ENCODE measurements around the gene ALOX12B. TPM values are rescaled to one million over a fixed set of nuclear protein-coding genes. Genes with fewer than 3 reads are reported as not detected.
"Not testable (repeated sequence)": the region's sequence is repeated elsewhere in the genome, so short reads cannot be mapped to it uniquely, and the experiment has no call there.

Gene ALOX12B
- total RNA-seq, 1 donor = not detected

DNA sequence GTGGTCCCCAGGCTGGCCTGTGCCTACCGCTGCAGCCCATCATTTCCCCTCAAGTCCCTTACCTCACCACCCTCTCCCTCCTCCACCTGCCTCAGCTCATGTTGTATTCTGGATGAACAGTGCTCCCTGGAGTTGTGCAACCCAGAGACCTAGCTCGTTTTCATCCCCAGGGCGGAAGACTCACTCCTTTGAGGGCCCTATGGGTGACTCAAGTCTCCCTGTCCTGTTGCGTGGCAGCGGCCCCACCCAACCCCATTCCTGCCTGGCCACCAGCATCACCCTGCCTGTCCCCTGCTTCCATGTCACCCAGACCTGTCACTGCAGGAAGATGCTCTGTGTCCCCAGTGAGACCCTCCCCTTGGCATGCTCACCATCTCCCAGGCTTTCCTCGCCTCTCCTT is 3.3 kb downstream of the ALOX12B start:
- H3K4me3 ChIP-seq (ENCODE audit: low read depth, low read length) = no peak overlapping the region
- TF ChIP-seq, protein P1, sequence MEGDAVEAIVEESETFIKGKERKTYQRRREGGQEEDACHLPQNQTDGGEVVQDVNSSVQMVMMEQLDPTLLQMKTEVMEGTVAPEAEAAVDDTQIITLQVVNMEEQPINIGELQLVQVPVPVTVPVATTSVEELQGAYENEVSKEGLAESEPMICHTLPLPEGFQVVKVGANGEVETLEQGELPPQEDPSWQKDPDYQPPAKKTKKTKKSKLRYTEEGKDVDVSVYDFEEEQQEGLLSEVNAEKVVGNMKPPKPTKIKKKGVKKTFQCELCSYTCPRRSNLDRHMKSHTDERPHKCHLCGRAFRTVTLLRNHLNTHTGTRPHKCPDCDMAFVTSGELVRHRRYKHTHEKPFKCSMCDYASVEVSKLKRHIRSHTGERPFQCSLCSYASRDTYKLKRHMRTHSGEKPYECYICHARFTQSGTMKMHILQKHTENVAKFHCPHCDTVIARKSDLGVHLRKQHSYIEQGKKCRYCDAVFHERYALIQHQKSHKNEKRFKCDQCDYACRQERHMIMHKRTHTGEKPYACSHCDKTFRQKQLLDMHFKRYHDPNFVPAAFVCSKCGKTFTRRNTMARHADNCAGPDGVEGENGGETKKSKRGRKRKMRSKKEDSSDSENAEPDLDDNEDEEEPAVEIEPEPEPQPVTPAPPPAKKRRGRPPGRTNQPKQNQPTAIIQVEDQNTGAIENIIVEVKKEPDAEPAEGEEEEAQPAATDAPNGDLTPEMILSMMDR (IDR thresholded peaks at IDR 0.05; ENCODE audit: insufficient read depth, low read depth, low read length) = no peak
- no peak for DNase-seq (ENCODE audit: low read depth)

DNA sequence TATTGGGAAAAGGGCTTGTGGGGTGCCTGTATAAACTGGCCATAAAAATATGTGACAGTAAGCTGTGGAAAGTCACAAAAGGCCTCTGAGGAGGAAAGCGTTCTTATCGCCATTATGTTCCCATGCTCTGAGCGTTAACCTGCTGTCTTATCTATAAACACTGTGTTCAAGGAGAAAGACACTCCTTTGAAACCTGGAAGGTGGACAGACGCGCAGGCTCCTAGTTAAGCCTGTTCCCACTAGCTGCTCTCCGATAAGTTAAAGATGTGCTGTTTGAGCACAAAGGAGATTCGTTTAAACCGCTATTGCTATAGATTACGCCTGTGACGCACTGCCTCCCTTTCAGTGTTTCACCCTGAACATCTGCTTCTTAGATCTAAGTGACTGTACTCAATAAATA is 5.2 kb downstream of the ALOX12B start:
- DNase-seq (ENCODE audit: low read depth) = no peak
- TF ChIP-seq, protein P1 (IDR thresholded peaks at IDR 0.05; ENCODE audit: insufficient read depth, low read depth, low read length) = no peak
- no peak overlapping the region for H3K4me3 ChIP-seq (ENCODE audit: low read depth, low read length)

DNA sequence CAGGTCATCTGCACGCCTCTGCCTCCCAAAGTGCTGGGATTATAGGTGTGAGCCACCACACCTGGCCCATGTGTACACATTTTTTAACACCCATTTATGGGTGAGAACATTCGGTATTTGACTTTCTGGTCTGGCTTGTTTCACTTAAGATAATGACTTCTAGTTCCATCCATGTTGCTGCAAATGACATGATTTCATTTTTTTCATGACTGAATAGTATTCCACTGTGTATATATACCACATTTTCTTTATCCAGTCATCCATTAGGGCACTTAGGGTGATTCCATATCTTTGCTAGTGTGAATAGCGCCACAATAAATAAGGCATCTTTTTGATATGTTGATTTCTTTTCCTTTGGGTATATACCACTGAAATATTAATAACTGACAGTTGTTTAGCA is 5.6 kb downstream of the ALOX12B start:
- no peak for DNase-seq (ENCODE audit: low read depth)
- H3K4me3 ChIP-seq (ENCODE audit: low read depth, low read length) = no peak overlapping the region
- TF ChIP-seq, protein P1 (IDR thresholded peaks at IDR 0.05; ENCODE audit: insufficient read depth, low read depth, low read length) = no peak

DNA sequence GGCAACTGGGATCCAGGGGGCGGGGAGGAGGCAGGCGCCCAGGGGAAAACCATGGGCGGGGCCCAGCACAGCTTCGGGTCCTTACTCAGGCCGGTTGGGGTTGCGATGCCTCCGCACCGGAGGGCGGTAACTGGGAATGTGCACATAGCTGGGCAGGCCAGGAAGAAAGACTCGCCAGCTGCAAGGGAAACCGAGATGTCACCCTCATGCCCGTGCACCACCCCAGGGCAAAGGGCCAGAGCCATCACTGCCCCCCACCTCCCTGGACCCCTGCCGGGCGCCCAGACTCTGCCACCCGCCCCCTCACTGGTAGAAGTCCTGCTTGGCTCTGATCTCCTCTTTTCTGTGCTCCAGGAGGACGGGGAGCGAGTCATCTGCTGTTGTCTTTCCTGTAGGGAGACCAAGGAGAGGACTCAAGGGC is 6.7 kb downstream of the ALOX12B start:
- no peak overlapping the region for H3K4me3 ChIP-seq (ENCODE audit: low read depth, low read length)
- TF ChIP-seq, protein P1 (IDR thresholded peaks at IDR 0.05; ENCODE audit: insufficient read depth, low read depth, low read length) = no peak
- no peak for DNase-seq (ENCODE audit: low read depth)

DNA sequence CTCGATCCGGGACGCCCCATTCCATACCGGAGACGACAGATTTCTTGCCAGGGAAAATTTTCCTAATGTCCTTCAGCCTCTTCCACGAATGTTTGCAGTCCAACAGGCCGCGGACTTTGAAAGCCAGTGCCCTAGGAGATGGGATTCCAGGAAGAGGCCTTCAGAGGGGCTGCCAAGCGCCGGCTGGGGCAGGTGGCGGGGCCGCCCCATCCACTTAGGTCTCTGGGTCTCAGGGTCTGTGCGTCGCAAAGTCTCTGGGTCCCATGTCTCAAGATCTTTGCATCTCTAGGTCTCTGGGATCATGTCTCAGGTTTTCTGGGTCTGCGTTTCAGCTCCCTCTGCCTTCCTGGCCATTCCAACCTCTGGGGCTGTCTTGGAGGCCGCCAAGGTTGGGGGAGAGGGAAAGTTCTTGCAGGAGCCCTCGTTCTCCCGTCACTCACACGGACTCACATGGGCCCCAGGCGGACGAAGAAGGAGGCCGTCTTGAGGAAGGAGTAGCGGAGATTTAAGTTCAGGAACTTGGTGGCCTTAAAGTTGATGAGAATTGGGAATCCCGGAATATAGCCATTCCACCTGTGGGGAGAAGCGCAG is 7.2 kb downstream of the ALOX12B start:
- no peak for DNase-seq (ENCODE audit: low read depth)
- H3K4me3 ChIP-seq (ENCODE audit: low read depth, low read length) = peak overlapping the region; percentile 6
- TF ChIP-seq, protein P1 (IDR thresholded peaks at IDR 0.05; ENCODE audit: insufficient read depth, low read depth, low read length) = no peak

DNA sequence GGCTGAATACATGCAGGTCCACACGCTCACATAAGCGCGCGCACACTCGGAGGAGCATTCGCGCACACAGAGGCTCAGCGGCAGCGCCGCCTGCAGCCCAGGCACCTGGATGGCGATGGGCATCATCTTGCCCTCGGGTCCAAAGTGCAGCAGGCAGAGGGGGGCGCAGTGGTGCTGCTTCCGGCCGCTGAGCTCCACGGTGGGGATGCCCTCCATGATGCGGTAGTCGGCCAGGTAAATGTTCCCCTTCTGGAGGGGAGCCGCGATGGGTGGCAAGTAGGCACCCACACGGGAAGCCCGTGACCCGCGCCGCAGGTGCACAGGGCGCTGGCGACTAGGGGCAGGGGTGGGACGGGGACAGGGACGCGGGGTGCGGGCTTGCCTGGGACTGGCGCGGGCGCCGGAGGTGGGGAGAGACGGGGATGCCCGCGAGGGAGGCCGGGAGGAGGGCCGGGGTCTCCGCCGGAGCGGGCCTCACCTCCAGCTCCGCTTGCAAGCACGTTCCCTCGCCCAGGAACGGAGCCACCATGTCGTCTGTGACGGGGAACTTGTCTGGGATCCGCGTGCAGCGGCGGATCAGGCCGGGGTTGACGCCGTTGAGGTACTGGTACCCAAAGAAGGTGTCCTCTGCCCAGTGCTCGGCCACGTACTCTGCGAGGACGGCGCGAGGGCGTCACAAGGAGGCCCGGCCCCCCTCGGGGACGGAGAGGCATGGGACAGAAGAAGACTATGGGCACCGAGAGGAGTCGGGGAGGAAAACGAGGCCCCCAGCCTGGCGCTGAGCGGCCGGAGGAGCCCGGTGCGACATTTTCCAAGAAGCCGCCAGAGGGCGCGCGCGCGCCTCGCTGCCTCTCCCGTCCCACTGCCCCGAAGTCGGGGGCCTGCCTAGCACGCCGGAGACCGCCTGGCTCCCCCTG is 8.0 kb downstream of the ALOX12B start:
- H3K4me3 ChIP-seq (ENCODE audit: low read depth, low read length) = peak overlapping the region; percentile 54
- TF ChIP-seq, protein P1 (IDR thresholded peaks at IDR 0.05; ENCODE audit: insufficient read depth, low read depth, low read length) = peak; percentile 81
- peak; percentile 48 for DNase-seq (ENCODE audit: low read depth)

DNA sequence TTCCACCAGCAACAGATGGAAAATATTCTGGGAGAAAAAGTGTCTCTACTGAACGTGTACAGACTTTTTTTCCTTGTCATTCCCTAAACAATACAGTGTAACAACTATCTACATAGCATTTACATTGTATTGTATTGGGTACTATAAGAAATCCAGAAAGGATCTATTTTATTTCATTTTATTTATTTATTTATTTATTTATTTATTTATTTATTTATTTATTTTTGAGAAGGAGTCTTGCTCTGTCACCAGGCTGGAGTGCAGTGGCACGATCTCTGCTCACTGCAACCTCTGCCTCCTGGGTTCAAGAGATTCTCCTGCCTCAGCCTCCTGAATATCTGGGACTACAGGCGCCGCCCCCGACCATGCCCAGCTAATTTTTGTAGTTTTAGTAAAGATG is 9.6 kb downstream of the ALOX12B start:
- not testable (repeated sequence) for DNase-seq (ENCODE audit: low read depth)

More for the DNA sequence above, 9.6 kb downstream of the ALOX12B start:
- H3K4me3 ChIP-seq (ENCODE audit: low read depth, low read length) = not testable (repeated sequence)
